Activated CD8-positive, alpha-beta memory T cell treated with anti-CD3 and anti-CD28 coated beads for 1 hour (primary cell): ENCODE measurements around the gene AOPEP.

Source experiments
- DNase-seq, 2 donors: peaks; one replicate each; pipeline ENCODE4 v3.0.0-alpha.2; 2020; ENCODE audit warnings: low read depth in 1 of 2; ENCODE audit errors: extremely low read depth in 1 of 2

AOPEP gene

GRCh38 chr9:95026148-95026524 lies 299.6 kb downstream of the AOPEP start:
- DNase-seq = no peak

GRCh38 chr9:95027914-95028852 lies 301.7 kb downstream of the AOPEP start:
- DNase-seq = no peak

- DNase-seq = no peak
These were observed 302.3 kb downstream of the AOPEP start for GRCh38 chr9:95028853-95029219.

GRCh38 chr9:95029288-95029687 lies 302.8 kb downstream of the AOPEP start:
- no peak for DNase-seq

GRCh38 chr9:95029720-95030119 lies 303.2 kb downstream of the AOPEP start:
- DNase-seq = no peak

GRCh38 chr9:95030344-95030743 lies 303.8 kb downstream of the AOPEP start:
- DNase-seq = no peak

GRCh38 chr9:95030920-95031642 lies 304.6 kb downstream of the AOPEP start:
- no peak for DNase-seq

GRCh38 chr9:95031711-95032461 lies 305.4 kb downstream of the AOPEP start:
- DNase-seq = no peak

- no peak for DNase-seq
These were observed 306.3 kb downstream of the AOPEP start for GRCh38 chr9:95032580-95033341.

GRCh38 chr9:95035846-95036245 lies 309.3 kb downstream of the AOPEP start:
- DNase-seq = no peak

GRCh38 chr9:95036676-95037075 lies 310.2 kb downstream of the AOPEP start:
- no peak for DNase-seq

- DNase-seq = no peak
These were observed 311.5 kb downstream of the AOPEP start for GRCh38 chr9:95037789-95038521.

- DNase-seq = no peak
These were observed 312.2 kb downstream of the AOPEP start for GRCh38 chr9:95038666-95039065.

GRCh38 chr9:95040106-95040505 lies 313.6 kb downstream of the AOPEP start:
- DNase-seq = no peak

GRCh38 chr9:95043826-95044225 lies 317.3 kb downstream of the AOPEP start:
- DNase-seq = no peak

GRCh38 chr9:95044731-95045508 lies 318.4 kb downstream of the AOPEP start:
- no peak for DNase-seq

GRCh38 chr9:95045751-95046150 lies 319.3 kb downstream of the AOPEP start:
- DNase-seq = no peak

- no peak for DNase-seq
These were observed 321.1 kb downstream of the AOPEP start for GRCh38 chr9:95047452-95048224.
